C4-2B (cell line): ENCODE data around the gene LUC7L2.

Source experiments
- CTCF ChIP-seq: fragments of 450-650 bp; conservative IDR thresholded peaks from 2 replicates; pipeline ENCODE4 v1.5.1; 2017; ENCODE audit warnings: mild to moderate bottlenecking
- ZFX ChIP-seq: fragments of 450-650 bp; IDR thresholded peaks from 2 replicates; pipeline ENCODE4 v1.6.1; 2017

GRCh38 chr7:139416405-139416804 lies 56.7 kb downstream of the LUC7L2 start:
- no peak for TF ChIP-seq CTCF
- no peak for TF ChIP-seq ZFX
